ENCODE measurements around the gene SCAF1.
"Not testable (repeated sequence)": the region's sequence is repeated elsewhere in the genome, so short reads cannot be mapped to it uniquely, and the experiment has no call there.

Gene SCAF1

GRCh38 chr19:49617860-49618259 lies 24.1 kb upstream of the SCAF1 start:
- H3K9ac ChIP-seq (ENCODE audit: low read length); H3K27ac ChIP-seq (ENCODE audit: low read length); H3K4me3 ChIP-seq (ENCODE audit: low read length); H3K9me3 ChIP-seq (ENCODE audit: control insufficient read depth, low read depth, low read length); H3K4me1 ChIP-seq (ENCODE audit: control insufficient read depth, low read depth, low read length); H3K27me3 ChIP-seq (ENCODE audit: control insufficient read depth, insufficient read depth, low read length): not testable (repeated sequence)
- peaks cover 53% of the 10 kb centered on the region for H3K36me3 ChIP-seq (ENCODE audit: control insufficient read depth, low read depth, low read length)

- Histone ChIP-seq H3K4me1 (ENCODE audit: control insufficient read depth, low read depth, low read length) (no peaks in the 10 kb centered on the region), H3K27ac (ENCODE audit: low read length) (no peak overlapping the region), H3K4me3 (ENCODE audit: low read length) (no peak overlapping the region), H3K36me3 (ENCODE audit: control insufficient read depth, low read depth, low read length) (peaks cover 27% of the 10 kb centered on the region), H3K9me3 (ENCODE audit: control insufficient read depth, low read depth, low read length) (no peaks in the 10 kb centered on the region), H3K27me3 (ENCODE audit: control insufficient read depth, insufficient read depth, low read length) (no peaks in the 10 kb centered on the region), H3K9ac (ENCODE audit: low read length) (no peak overlapping the region)
Measured at GRCh38 chr19:49624967-49625910, 16.8 kb upstream of the SCAF1 start.

- peaks cover 26% of the 10 kb centered on the region for H3K36me3 ChIP-seq (ENCODE audit: control insufficient read depth, low read depth, low read length)
- H3K27ac ChIP-seq (ENCODE audit: low read length): no peak overlapping the region
Measured at GRCh38 chr19:49626226-49626625, 15.8 kb upstream of the SCAF1 start.

GRCh38 chr19:49629659-49630058 lies 12.3 kb upstream of the SCAF1 start:
- H3K9me3 ChIP-seq (ENCODE audit: control insufficient read depth, low read depth, low read length): no peaks in the 10 kb centered on the region
- no peak overlapping the region for H3K27ac ChIP-seq (ENCODE audit: low read length)
- H3K36me3 ChIP-seq (ENCODE audit: control insufficient read depth, low read depth, low read length): peaks cover 14% of the 10 kb centered on the region
- H3K4me3 ChIP-seq (ENCODE audit: low read length): no peak overlapping the region
- H3K4me1 ChIP-seq (ENCODE audit: control insufficient read depth, low read depth, low read length): no peaks in the 10 kb centered on the region
- H3K27me3 ChIP-seq (ENCODE audit: control insufficient read depth, insufficient read depth, low read length): no peaks in the 10 kb centered on the region
- H3K9ac ChIP-seq (ENCODE audit: low read length): no peak overlapping the region

More at GRCh38 chr19:49626226-49626625, 15.8 kb upstream of the SCAF1 start:
- H3K9ac ChIP-seq (ENCODE audit: low read length): no peak overlapping the region
- no peaks in the 10 kb centered on the region for H3K4me1 ChIP-seq (ENCODE audit: control insufficient read depth, low read depth, low read length)
- no peak overlapping the region for H3K4me3 ChIP-seq (ENCODE audit: low read length)
- H3K9me3 ChIP-seq (ENCODE audit: control insufficient read depth, low read depth, low read length): no peaks in the 10 kb centered on the region
- H3K27me3 ChIP-seq (ENCODE audit: control insufficient read depth, insufficient read depth, low read length): no peaks in the 10 kb centered on the region

- Histone ChIP-seq H3K27me3 (ENCODE audit: control insufficient read depth, insufficient read depth, low read length) (no peaks in the 10 kb centered on the region), H3K27ac (ENCODE audit: low read length) (no peak overlapping the region), H3K9me3 (ENCODE audit: control insufficient read depth, low read depth, low read length) (no peaks in the 10 kb centered on the region), H3K9ac (ENCODE audit: low read length) (no peak overlapping the region), H3K36me3 (ENCODE audit: control insufficient read depth, low read depth, low read length) (peaks cover 10% of the 10 kb centered on the region), H3K4me1 (ENCODE audit: control insufficient read depth, low read depth, low read length) (no peaks in the 10 kb centered on the region), H3K4me3 (ENCODE audit: low read length) (no peak overlapping the region)
Measured at GRCh38 chr19:49631014-49631588, 10.9 kb upstream of the SCAF1 start.

- Histone ChIP-seq H3K4me1 (ENCODE audit: control insufficient read depth, low read depth, low read length) (no peaks in the 10 kb centered on the region), H3K9me3 (ENCODE audit: control insufficient read depth, low read depth, low read length) (no peaks in the 10 kb centered on the region), H3K36me3 (ENCODE audit: control insufficient read depth, low read depth, low read length) (peaks cover 6% of the 10 kb centered on the region), H3K4me3 (ENCODE audit: low read length) (no peak overlapping the region), H3K27me3 (ENCODE audit: control insufficient read depth, insufficient read depth, low read length) (no peaks in the 10 kb centered on the region), H3K9ac (ENCODE audit: low read length) (no peak overlapping the region), H3K27ac (ENCODE audit: low read length) (no peak overlapping the region)
Measured at GRCh38 chr19:49631610-49632192, 10.3 kb upstream of the SCAF1 start.

- Histone ChIP-seq H3K27me3 (ENCODE audit: control insufficient read depth, insufficient read depth, low read length) (no peaks in the 10 kb centered on the region), H3K27ac (ENCODE audit: low read length) (no peak overlapping the region)
Measured at GRCh38 chr19:49632576-49632975, 9.4 kb upstream of the SCAF1 start.

GRCh38 chr19:49633273-49633672 lies 8.7 kb upstream of the SCAF1 start:
- H3K9me3 ChIP-seq (ENCODE audit: control insufficient read depth, low read depth, low read length); H3K27ac ChIP-seq (ENCODE audit: low read length); H3K36me3 ChIP-seq (ENCODE audit: control insufficient read depth, low read depth, low read length); H3K4me1 ChIP-seq (ENCODE audit: control insufficient read depth, low read depth, low read length); H3K4me3 ChIP-seq (ENCODE audit: low read length); H3K27me3 ChIP-seq (ENCODE audit: control insufficient read depth, insufficient read depth, low read length); H3K9ac ChIP-seq (ENCODE audit: low read length): not testable (repeated sequence)

More at GRCh38 chr19:49632576-49632975, 9.4 kb upstream of the SCAF1 start:
- Histone ChIP-seq H3K36me3 (ENCODE audit: control insufficient read depth, low read depth, low read length) (no peaks in the 10 kb centered on the region), H3K4me3 (ENCODE audit: low read length) (no peak overlapping the region), H3K4me1 (ENCODE audit: control insufficient read depth, low read depth, low read length) (no peaks in the 10 kb centered on the region), H3K9ac (ENCODE audit: low read length) (no peak overlapping the region), H3K9me3 (ENCODE audit: control insufficient read depth, low read depth, low read length) (no peaks in the 10 kb centered on the region)

- H3K9ac ChIP-seq (ENCODE audit: low read length): no peak overlapping the region
- H3K27ac ChIP-seq (ENCODE audit: low read length): no peak overlapping the region
- H3K9me3 ChIP-seq (ENCODE audit: control insufficient read depth, low read depth, low read length): no peaks in the 10 kb centered on the region
- H3K4me3 ChIP-seq (ENCODE audit: low read length): no peak overlapping the region
- H3K36me3 ChIP-seq (ENCODE audit: control insufficient read depth, low read depth, low read length): no peaks in the 10 kb centered on the region
- peaks cover 16% of the 10 kb centered on the region for H3K4me1 ChIP-seq (ENCODE audit: control insufficient read depth, low read depth, low read length)
- H3K27me3 ChIP-seq (ENCODE audit: control insufficient read depth, insufficient read depth, low read length): peaks cover 10% of the 10 kb centered on the region
Measured at GRCh38 chr19:49635530-49636232, 6.3 kb upstream of the SCAF1 start.

GRCh38 chr19:49636233-49636932 lies 5.6 kb upstream of the SCAF1 start:
- no peaks in the 10 kb centered on the region for H3K36me3 ChIP-seq (ENCODE audit: control insufficient read depth, low read depth, low read length)
- peaks cover 10% of the 10 kb centered on the region for H3K27me3 ChIP-seq (ENCODE audit: control insufficient read depth, insufficient read depth, low read length)
- H3K4me3 ChIP-seq (ENCODE audit: low read length): no peak overlapping the region
- H3K9me3 ChIP-seq (ENCODE audit: control insufficient read depth, low read depth, low read length): no peaks in the 10 kb centered on the region
- peaks cover 23% of the 10 kb centered on the region for H3K4me1 ChIP-seq (ENCODE audit: control insufficient read depth, low read depth, low read length)
- no peak overlapping the region for H3K27ac ChIP-seq (ENCODE audit: low read length)
- no peak overlapping the region for H3K9ac ChIP-seq (ENCODE audit: low read length)
